HG03558 (cell line): Measurements from ENCODE around the gene SLX4.

Source experiments
- ATAC-seq: cut with Tn5 transposase; IDR thresholded peaks from one replicate; pipeline ENCODE4 v1.9.1; 2021; ENCODE audit warnings: moderate number of reproducible peaks; ENCODE audit not compliant: unreplicated experiment; ENCODE audit errors: extremely low read depth

Gene SLX4

DNA sequence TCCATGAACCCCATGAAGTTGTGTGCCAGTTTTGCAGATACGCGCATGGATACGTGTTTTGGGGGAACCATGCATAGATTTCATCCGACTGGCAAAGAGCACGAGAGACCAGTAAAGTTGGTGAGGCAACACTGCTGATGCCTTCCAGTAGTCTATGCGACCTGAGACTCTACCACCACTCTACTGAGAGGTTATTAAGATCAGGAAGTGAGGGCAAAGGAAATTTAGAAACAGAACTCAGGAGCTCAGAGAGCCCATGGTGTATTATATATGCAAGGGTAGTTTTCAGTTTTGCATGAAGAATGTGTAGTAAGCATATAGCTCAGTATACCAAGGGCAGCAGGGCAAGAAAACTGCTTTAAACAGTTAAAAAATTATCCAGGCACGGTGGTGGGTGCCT is 4.2 kb downstream of the SLX4 start:
- ATAC-seq: no peak

DNA sequence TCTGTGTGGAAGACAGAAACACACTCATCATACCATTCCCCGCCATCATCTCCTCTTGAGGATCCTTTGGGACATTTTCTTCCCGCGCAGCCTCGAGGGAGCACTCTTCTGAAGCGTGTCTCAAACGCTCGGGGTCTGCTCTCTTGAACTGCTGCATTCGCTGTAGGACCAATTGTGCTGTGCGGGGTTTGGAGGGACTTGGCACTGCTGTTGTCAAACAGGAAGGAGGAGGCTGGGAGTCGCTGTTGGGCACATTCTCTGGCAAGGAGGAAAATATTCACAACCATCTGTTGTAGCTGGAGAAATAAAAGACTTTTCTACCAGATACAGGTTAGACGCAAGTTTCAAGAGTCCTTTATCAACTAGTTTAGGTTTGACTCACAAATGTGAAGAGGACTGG is 5.0 kb downstream of the SLX4 start:
- no peak for ATAC-seq

DNA sequence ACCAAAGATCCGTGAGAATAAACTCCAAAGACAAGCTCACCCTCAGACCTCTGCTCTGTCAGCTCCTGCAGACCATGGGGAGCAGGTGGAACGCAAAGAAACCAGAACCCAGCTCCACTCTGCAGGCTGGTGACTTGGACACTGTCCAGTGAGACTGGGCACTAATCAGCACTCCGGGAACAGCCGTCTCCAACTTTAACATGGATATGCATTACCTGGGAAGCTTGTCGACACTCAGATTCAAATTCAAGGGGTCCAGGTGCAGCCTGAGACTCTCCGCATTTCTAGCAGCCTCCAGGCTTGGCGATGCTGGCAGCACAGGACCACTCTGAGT is 9.1 kb downstream of the SLX4 start:
- no peak for ATAC-seq

DNA sequence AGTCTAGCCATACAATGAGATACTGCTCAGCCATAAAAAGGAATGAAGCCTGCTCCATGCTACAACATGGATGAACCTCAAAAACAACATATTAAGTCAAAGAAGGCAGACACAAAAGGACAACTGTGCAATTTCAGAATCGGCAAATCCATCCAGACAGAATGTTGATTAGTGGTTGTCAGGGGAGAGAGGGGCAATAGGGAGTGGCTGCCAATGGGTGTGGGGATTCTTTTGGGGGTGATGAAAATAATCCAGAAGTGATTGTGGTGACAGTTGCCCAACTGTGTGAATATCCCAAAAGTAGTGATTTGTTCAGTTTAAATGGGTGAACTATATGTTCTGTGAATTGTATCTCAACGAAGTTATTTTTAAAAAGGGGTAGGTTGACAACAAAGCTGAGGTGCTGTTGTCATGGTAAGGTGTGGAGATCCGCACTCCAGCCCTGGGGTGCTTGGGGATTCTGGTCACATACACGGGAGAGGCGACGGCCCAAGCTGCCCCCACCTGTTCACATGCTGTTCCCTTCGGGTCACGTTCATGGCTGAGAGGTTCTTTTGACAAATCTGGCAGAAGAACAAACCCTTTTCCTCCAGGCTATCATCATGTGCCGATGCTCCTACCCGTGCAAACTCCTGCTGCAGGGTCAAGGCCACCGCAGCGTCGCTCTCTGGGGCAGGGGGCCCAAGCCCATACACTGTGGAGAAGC is 9.6 kb downstream of the SLX4 start:
- ATAC-seq: no peak

GRCh38 chr16:3599922-3600321 is 11.5 kb downstream of the SLX4 start:
- no peak for ATAC-seq

GRCh38 chr16:3599121-3599520 is 12.3 kb downstream of the SLX4 start:
- ATAC-seq: no peak

- no peak for ATAC-seq
These were observed 13.2 kb downstream of the SLX4 start for GRCh38 chr16:3598236-3598635.

- no peak for ATAC-seq
These were observed 13.7 kb downstream of the SLX4 start for GRCh38 chr16:3597676-3598075.

DNA sequence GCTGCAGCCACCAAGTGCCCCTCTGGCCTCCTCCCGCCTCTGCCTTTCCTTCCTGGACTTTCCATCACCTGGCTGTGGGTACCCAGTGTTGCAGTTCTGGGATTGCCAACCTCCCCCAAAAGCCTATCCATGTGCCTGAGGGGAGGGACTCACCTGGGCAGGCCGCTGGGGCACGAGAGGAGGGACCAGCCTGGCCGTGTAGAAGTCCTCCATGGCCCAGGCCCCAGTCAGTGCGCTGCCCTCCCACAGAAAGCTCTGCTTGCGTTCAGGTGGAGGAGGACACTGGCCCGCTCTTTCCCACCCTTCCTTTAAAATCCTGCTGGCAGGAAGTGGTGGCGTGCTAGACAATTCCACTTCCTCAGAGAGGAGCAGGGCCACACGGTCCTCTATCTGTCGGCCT is 14.2 kb downstream of the SLX4 start:
- ATAC-seq: no peak

GRCh38 chr16:3596101-3596861 is 15.1 kb downstream of the SLX4 start:
- ATAC-seq: no peak

GRCh38 chr16:3595521-3596021 is 15.8 kb downstream of the SLX4 start:
- no peak for ATAC-seq

DNA sequence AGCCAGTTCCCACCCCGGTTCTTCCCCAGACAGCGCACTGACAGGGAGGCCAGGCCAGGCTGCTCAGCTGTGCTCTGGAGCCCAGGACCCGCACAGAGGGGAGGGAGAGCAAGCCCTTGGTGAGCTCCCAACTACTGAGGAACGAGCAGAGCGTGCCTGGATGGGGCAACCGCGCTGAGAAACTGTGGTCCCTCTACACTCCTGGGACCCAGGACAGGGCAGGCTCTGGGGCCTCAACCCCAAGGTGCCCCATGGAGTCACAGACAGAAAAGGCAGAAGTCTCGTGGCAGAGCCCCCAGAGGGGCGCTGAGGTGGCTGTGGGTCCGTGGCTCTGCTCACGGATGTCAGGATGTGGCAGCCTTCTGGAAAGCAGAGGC is 16.3 kb downstream of the SLX4 start:
- no peak for ATAC-seq

GRCh38 chr16:3594316-3595109 is 16.9 kb downstream of the SLX4 start:
- no peak for ATAC-seq

GRCh38 chr16:3592559-3592958 is 18.8 kb downstream of the SLX4 start:
- no peak for ATAC-seq

- no peak for ATAC-seq
These were observed 19.4 kb downstream of the SLX4 start for GRCh38 chr16:3591991-3592390.

GRCh38 chr16:3591436-3591803 is 20.0 kb downstream of the SLX4 start:
- no peak for ATAC-seq

GRCh38 chr16:3590736-3591435 is 20.5 kb downstream of the SLX4 start:
- ATAC-seq: no peak

GRCh38 chr16:3589991-3590701 is 21.3 kb downstream of the SLX4 start:
- ATAC-seq: no peak

- ATAC-seq: no peak
These were observed 21.9 kb downstream of the SLX4 start for GRCh38 chr16:3589441-3589921.

GRCh38 chr16:3589001-3589400 is 22.4 kb downstream of the SLX4 start:
- no peak for ATAC-seq
